Limb (tissue), 2 donors: ENCODE results near the gene ZDHHC6.
"Not testable (repeated sequence)": the region's sequence is repeated elsewhere in the genome, so short reads cannot be mapped to it uniquely, and the experiment has no call there.

Source experiments
- DNase-seq, 2 donors: peaks; one replicate each; pipeline ENCODE4 v3.0.0-alpha.2; 2016; ENCODE audit errors: extremely low spot score in 2 of 2

ZDHHC6 gene

DNA sequence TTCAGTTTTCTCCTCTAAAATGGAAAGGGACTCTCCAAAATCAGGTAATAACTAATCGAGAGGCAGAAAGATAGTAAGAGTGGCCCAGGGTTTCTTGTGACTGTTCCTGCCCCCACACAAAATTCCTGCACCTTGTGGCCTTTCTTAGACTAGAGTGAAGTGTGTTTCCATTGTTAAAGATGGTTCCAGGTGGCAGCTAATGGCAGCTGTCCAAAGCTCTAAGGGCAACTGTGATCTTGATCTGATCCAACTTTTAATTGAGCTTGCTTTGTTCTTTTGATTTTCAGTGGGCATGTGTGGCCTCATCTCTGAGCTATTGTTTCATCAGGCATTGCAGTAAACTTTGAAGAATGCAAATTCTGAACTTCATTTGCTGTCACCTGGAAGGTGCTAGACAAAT is 53.4 kb downstream of the ZDHHC6 start:
- no peak for DNase-seq

DNA sequence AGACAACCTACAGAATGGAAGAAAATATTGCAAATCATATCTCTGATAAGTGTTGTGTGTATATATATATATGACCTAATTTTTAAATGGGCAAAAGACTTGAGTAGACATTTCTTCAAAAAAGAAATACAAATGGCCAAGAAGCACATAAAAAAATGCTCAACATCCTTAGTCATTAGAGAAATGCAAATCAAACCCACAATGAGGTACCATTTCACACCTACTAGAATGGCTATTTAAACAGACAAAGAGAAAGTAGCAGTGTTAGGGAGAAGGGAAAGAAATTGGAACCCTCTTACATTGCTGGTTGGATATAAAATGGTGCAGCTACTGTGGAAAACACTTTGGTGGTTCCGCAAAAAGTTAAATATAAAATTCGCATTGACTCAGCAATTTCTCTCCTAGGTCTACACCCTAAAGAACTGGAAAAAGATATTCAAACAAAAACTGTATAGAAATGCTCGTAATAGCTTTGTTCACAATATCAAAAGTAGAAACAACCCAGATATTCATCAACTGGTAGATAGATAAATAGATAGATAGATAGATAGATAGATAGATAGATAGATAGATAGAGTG is 56.5 kb downstream of the ZDHHC6 start:
- DNase-seq = no peak

DNA sequence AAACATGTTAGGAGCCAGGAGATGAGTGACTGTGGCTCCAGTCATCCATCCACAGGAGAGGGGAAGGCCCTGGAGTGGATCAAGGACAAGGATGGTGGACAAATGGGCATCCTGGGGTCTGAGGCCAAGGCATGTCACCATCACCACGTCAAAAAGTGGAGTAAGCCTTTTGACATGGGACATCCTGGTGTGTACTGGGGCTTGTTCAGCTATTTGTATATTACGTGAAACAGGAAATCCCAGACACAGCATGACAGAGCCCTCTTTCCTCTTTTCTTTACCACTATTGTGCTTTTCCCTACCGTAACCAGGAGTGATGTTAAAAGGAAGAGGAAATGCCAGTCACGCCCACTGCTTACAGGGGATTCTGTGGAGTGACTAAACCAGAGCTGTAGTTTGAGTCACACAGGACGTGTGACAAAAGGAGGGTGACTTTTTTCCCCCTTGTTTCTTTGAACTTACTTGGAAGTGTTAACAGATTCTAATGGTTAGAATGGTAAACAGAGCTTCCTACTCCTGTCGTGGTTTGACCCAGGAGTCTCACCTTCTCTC is 57.4 kb downstream of the ZDHHC6 start:
- no peak for DNase-seq

DNA sequence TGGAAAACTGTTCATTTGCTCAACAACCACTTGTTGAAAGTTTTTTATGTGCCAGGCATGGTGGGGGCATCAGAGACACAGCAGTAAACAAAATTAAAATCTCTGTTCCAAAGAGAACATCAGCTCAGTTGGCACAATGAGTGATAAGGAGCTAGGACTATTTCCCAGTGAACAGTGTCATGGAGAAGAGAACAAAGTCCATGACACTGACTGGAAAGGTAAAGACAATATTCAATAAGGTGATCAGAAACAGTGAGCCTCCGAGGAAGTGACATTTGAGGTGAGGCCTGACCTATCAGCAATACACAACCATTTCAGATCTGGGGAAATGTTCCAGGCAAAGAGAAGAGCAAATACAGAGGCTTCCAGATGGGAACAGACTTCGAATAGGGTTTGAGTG is 58.2 kb downstream of the ZDHHC6 start:
- DNase-seq = no peak

DNA sequence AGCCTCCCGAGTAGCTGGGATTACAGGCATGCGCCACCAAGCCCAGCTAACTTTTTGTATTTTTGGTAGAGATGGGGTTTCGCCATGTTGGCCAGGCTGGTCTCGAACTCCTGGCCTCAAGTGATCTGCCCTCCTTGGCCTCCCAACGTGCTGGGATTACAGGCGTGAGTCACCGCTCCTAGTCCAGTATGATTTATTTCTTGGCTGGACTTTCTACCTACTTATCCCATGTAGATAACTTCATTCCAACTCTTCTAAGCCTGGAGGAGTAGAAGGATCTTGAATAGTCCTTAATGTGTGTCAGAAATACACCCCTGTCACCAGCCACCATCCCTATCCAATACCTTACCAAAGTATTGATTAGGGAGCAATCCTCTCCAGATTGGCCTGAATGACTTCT is 58.7 kb downstream of the ZDHHC6 start:
- not testable (repeated sequence) for DNase-seq

DNA sequence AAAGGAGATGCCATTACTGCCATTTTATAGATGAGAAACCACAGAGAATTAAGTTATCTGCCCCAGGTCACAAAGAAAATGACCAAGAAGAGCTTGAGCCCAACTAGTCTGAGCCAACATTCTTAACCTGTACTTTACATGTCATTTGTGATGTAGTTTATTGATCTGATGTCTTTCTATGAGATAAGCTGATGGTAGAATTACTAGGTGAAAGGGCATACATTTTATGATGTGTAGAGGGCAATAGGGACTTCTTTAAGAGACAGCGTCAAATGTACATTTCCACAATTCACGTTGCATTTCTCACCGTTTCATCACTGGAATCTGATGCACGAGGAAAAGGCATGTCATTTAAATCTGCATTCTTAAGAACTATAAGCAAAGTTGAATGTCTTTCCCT is 61.5 kb downstream of the ZDHHC6 start:
- no peak for DNase-seq

DNA sequence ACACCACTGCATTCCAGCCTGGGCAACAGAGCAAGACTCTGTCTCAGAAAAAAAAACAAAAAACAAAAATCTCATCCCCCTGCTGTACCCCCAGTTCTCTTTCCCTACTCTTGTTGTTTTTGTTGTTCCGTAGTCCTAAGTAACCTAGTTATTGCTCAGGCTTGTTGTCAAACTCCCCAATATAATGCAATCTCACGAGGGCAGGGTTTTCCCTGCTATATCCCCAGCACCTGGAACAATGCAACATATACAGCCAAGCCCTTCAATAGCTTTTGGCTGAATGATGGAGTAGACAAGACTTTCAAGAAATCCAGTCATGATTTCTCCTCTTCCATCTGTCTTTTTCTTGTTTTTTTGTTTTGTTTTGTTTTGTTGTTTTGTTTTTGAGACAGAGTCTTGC is 62.6 kb downstream of the ZDHHC6 start:
- no peak for DNase-seq

DNA sequence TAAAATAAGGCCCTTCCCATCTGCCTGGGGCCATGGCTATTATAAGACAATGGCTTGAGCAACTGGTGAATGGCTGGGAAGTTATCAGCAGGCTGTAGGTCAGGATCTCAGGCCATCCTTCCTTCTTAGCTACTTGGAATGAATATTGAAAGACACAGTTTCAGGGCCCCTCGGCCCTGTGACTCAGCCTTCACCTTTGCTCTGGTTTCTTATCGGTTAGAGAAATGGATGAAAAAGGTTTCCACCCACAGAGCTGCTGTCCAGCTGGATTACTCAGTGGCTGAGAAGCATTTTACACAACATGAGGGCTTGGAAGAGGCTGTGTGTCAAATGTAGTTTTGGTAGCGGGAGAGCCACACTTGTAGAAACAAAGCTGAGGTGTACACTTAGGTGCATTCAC is 63.4 kb downstream of the ZDHHC6 start:
- DNase-seq = no peak

DNA sequence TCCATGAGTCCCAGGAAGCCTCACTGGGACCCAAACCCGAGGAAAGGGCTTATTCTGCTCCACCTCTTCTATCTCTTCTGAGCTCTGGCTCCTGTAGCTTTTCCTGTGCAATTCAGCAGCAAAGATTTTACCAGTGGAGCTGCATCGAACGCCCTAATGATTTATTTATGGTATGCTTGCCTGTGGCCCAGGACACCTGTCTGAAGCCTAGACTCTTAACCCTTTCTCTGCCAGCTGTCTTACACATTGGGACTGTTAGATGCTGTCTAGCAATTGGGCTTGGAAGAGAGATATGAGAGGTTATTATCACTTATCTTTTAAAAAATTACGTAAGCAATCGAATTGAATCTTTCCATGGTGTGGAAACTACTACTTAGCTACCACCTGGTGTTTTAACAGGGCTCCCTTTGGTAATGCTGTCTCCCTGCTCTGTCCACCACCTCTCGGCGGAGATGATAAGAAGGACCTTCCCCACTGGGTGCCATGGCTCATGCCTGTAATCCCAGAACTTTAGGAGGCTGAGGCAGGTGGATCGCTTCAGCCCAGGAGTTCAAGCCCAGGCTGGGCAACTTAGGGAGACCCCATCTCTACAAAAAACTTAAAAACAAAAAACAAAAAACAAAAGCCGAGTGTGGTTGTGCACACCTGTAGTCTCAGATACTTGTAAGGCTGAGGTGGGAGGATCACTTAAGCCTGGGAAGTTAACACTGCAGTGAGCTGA is 64.0 kb downstream of the ZDHHC6 start:
- no peak for DNase-seq
